ENCODE data around the gene HPS5.

- TF ChIP-seq EP300 (IDR thresholded peaks at IDR 0.05), result no peak
- TF ChIP-seq POLR2A (IDR thresholded peaks at IDR 0.05; ENCODE audit: low read depth), result no peak
- no peak for TF ChIP-seq CTCF (IDR thresholded peaks at IDR 0.05)
- TF ChIP-seq POLR2AphosphoS5 (IDR thresholded peaks at IDR 0.05), result no peak
These were observed 86.3 kb downstream of the HPS5 start for GRCh38 chr11:18235394-18236334.

All from esophagus muscularis mucosa (tissue), 4 donors.